ENCODE measurements around the gene MBD3L5.
"Not testable (repeated sequence)": the region's sequence is repeated elsewhere in the genome, so short reads cannot be mapped to it uniquely, and the experiment has no call there.

- not testable (repeated sequence) for TF ChIP-seq CTCF (conservative IDR thresholded peaks at IDR 0.05; ENCODE audit: low read length); EZH2phosphoT487 (IDR thresholded peaks at IDR 0.05; ENCODE audit: borderline replicate concordance)
Observed at GRCh38 chr19:7030278-7030677, at the start of gene MBD3L5.
